GM19397 (cell line): ENCODE measurements around the gene PHC2.

Experiments
- ATAC-seq: cut with Tn5 transposase; IDR thresholded peaks from one replicate; pipeline ENCODE4 v1.9.1; 2021; ENCODE audit warnings: mild to moderate bottlenecking, moderate library complexity; ENCODE audit not compliant: unreplicated experiment

PHC2 gene

DNA sequence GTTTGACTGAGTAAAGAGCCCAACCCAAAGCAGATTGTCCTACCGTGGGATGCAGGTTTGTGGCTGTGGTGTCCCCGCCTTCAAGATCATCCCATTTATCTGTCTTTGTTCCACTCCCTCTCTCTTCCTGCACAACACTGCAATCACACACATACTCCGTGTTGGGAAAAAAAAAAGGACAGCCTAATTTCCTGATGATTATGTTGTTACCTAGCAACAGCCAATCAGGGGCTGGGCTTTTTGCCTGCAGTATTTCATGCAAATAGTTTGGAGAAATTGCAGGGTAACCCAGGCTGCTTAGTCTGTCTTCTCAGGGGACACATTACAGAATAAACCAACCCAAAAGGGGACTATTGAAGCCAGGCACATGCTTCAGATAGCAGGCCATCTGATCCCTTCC is 38.3 kb downstream of the PHC2 start:
- no peak for ATAC-seq

DNA sequence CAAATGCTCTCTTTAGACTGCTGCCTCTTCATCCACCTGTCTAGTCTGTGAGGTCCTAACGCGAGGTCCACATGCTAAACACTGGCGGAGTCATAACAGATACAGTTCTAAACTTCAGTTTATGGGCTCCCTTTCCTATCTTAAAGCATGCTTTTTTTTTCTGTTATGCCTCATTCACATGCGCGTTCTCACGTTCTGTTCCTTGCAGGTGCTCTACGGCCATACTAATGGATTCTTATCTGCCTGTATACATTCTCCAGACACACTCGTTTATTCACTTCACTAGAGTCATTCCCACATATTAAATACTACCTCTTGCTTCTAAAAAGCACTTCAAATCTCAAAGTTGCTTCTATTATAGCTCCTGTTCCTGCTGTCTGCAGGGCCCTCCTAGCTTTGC is 38.7 kb downstream of the PHC2 start:
- no peak for ATAC-seq

DNA sequence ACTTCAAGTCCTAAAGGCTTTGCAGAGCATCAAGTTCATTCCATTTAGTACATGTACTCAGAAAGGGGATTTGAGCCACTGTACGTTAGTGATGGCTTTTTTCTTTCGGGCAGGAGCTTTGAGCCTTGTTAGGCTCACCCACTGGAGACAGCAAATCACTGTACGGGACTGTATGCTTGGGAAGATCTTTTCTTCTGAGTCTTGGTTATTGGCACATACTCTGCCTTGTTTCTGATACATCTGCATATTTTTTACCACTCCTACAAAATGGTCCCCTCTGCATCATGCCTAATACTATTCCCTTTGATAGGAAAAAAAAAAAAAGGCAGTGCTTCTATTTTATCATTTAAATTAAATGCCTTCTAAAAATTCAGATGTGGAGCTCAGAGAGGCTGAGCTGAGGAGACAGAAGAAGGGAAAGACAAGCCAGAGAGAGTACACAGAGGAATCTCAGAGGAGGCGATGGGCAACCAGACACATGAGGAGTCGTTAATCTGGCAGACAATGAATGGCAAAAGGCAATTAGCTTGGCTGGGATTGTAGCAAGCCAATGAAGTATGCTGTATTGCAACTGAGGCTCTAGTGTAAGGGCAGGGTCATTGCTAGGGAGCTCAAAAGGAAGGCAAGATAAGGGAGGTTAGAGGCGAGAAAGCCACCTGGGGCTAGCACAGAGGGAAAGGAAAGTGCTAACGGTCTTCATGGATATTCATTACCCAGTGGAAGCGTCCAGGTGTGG is 39.4 kb downstream of the PHC2 start:
- no peak for ATAC-seq

DNA sequence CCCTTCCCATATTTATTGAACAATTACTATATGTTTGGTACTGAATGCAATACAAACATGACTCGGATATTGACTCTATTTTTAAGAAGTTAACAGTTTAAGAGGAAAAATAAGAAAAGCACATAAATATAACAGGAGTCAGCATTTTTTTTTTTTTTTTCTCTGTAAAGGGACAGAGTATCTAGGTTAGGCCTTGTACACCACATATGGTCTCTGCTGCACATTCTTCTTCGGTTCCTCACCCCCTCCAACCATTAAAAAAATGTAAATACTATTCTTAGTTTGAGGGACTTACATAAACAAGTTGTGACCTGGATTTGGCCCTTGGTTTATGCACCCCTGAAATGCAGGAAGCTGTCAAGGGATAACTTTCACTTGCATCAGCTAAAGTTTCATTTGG is 40.4 kb downstream of the PHC2 start:
- ATAC-seq = no peak

DNA sequence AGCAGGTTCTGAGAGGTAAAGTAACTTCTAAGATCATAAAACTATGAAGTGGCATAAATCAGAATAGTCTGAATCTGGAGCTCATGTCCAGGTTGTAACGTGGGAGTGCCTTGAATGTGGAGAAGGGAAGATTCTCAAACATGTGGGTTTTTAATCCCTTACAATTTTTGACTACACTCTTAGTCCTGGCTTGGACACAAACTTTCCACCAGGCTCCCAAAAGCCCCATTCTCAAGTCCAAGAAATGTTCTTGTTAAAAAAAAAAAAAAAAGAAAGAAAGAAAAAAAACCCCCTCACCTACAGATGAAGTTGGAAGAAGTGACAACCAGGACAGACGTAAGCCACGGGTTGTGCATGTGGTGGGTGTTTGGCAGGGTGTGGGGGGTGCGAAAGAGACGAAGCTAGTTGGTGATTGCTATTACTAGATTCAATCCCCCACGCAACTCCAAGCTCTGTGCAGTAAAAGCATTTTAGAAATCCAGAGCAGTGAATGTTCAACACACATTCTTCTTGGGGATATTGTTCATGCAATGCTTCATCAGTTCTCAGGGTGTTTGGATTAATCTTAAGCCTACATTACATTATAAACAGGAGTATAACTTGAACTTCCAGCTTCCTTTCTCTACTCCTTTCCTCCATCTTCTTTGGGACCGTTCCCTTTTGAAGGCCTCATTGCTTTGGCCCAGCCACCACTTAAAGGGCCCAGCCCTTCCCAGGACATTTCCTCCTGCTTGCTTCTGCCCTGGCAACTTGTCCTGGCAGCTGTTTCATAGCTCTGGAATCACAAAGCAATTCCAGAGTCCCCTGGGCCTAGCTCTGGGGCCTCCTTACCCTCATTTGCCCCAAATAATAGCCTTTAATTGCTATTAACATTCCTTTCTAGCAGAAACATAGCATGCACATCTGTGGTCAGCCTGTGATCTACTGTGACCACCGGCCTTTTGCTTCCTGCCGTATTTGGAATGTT is 41.8 kb downstream of the PHC2 start:
- ATAC-seq = no peak

DNA sequence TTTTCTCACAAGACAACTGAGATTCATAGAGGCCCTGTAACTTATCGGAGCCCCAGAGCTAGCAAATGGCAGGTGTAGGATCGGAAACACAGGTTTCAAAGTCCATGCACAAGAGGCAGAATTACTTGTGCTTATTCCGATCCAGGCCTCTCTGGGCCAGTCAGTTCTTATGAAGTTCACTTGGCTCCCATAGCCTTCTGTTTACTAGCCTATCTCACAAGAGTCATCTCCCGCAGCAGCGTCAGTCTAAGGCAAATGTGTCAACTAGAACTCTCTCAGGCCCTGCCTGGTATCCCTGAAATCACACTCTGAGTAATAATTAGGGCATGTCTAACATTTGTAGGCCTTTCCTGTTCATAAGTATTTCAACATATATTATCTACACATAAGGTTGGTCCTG is 43.3 kb downstream of the PHC2 start:
- ATAC-seq = no peak

DNA sequence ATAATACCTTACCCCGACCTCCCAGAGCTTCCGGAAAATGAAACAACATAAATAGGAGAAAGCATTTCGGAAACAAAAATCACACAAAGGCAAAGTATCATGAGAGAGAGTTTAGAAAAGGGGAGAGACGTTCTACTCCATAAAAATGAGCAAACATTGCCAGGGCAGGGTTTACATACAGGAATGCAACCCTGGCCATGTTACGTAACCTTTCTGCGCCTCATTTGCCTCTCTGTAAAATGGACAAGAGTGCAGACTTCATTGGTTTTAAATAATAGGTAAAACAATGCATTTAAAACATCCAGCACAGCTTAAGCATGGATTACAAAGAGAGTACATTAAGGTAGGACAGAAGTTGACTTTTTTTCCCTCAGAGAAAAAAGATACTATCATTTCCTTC is 45.6 kb downstream of the PHC2 start:
- ATAC-seq = no peak

DNA sequence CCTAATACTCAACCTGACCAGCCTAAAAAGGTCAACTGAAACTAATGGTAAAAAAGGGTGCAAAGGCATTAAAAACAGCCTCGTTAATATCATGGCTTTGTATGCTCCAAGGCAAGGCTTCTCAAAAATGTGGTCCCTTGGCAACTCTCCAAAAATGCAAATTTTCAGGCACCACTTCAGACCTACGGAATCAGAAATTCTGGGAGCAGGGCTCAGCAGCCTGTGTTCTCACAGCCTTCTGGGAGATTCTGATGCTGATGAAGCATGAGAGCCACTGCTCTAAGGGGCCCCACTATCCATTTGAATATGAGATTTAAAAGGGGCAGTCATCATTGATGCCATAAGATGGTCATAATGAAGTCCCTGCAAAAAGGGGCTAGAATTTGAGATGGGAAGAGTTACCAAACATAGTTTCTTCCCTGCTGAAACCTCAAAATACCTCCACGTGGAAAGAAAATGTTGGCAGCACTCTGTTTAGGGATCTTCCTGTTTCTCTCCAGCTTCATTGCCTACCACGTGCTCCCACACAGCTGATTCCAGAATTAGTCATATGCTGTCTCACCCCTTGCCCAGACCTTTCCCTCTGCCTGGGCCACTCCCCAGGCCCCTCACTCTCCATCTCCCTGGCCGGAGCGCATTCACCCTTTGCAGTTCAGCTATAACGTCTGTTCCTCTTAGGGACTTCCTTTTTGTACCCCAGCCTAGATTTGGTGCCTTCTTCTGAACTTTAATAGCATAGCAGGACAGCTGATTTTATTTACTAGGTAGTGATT is 46.7 kb downstream of the PHC2 start:
- ATAC-seq = no peak

DNA sequence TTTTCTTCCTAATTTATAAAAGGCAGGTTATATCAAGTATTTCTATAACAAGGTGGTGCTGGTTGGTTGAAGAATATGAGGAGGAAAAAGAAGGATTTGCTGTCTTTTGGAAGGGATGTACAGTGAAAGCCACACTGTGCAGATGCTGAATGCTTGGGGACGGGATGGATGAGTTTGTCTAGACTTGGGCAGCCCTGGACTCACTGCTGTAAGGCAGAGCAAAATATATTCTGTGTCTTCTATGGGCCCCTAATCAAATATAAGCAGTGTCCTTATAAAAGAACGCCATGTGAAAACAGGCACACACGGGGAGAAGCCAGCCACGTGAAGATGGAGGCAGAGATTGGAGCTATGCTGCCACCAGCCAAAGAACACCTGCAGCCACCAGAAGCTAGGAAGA is 47.4 kb downstream of the PHC2 start:
- no peak for ATAC-seq

DNA sequence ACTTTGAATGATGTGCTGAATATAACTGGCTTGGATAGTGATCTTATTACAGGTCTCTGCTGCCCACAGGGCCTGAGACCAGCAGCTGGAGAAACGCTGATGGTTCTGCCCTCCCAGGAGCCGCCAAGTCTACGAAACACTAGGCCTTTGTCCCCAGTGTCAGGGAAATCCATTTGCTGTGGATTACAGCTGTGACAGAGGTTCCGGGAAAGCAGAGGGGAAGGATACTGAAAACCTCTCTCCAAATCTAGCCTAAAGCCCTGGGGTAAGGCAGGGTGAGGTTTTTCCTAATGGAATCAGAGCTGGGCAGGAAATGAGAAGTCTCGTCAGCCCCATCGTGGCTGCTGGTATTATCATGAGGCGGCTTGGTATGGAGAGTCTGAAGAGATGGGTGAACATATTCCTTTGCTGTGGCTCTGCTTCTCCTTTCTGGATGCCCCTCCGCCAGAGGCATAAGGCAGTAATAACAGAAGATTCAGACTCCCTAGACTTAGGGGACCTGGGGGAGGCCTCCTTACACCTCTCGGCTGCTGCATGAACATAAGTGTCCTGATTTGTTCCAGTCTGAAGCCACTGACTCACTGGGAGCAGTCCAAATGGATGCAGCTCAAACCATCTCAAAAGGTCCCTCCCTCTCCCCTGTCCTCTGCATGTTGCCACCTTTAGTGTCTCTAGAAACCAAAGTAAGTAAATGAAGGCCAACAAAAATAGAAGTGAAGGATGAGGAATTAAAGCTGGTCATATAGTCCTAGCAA is 48.1 kb downstream of the PHC2 start:
- no peak for ATAC-seq

DNA sequence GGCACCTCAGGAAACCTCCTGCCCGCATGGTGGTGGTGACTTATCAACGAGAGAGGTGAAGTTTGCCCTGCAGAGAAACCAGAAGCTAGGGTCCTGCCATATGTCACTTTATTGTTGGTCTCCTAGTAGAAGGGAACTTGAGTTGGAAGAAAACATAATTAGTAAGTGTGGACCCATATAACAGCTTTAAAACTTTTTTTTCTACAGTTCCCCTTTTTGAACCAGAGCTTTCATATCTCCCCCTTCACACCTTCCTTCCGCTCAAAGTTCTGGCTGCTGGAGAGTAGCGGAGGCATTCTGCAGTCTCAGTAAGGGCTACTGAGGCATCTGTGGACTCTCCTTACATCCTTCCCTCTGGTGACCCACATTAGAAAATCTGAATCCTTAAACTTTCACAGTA is 48.9 kb downstream of the PHC2 start:
- no peak for ATAC-seq

DNA sequence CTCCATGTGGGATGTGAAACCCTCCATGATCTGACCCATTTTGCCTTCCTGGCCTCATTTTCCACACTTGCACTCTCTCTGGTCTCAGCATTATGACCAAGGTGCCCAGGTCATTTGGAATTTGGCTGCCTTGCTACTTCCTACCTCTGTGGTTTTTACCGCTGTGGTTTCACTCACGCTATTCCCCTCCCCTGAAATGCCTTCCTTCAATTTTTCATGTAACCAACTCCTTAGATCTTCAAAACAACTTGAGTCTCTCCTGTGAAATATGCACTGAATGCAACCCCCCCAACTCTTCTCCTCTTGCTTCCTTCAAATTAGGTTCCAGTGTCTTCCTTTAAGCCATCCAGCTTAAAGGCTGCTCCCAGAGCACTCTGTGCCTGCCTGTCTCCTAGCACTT is 50.1 kb downstream of the PHC2 start:
- no peak for ATAC-seq

DNA sequence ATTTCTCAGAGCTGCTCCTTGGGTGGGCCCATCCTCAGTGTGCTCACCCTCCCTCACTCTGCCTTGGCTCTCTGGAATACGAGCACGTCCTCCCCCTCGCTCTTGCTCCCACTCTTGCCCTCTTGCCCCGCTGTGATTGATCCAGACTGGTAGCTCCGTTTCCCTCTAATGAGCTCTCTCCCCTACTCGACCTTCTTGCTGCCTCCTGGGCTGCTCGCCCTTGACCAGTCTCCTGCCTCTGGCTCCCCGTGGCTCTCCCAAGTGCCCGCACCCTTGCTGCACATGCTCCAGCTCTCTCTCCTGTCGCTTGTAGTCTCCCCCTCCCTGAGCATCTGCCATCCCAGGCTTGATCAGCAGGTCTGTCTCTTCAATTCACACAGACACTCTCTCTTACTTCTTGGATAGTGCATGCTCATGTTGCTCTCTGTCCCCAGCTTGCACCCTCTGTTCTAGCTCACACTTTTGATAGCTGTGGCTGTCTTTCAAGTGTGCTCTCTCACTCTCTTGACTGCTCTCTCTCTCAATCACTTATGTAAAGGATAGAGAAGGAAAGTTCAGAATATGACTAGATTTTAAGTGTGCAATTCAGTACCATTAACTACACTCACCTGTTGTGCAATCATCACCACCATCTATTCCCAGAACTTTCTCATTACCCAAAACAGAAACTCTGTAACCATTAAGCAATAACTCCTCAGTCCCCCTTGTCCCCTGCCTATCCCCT is 51.1 kb downstream of the PHC2 start:
- no peak for ATAC-seq

DNA sequence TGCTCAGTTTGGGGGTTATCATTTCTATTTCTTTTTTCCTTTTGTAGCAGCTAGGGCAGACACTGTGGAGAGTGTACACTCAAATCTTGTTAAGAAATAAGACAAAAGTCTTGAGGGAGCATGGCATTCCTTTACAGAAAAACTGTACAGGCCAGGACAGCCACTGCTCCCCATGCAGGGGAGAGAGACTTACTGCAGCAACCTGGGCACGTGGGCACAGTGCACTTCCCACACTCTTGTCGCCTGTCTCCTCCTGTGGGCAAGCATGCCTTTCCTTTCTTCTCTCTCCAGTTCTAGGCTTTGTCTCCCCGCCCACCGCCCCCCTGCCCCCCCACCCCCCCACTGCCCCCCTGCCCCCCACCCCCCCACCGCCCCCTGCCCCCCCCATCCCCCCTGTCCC is 51.9 kb downstream of the PHC2 start:
- ATAC-seq = no peak

DNA sequence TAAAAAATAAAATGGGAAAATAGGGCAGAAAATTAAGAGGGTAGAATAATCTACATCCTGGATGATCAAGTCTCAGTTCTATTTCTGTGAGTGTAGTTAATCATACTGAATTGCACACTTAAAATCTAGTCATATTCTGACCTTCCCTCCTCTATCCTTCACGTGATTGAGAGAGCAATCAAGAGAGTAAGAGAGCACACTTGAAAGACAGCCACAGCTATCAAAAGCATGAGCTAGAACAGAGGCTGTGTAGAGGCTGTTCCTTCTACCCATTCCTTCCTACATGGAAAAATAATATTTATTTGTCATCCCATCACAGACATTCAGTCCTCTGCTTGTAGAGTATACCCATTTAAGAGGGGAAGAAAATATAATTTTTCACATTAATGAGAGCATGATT is 52.4 kb downstream of the PHC2 start:
- no peak for ATAC-seq

DNA sequence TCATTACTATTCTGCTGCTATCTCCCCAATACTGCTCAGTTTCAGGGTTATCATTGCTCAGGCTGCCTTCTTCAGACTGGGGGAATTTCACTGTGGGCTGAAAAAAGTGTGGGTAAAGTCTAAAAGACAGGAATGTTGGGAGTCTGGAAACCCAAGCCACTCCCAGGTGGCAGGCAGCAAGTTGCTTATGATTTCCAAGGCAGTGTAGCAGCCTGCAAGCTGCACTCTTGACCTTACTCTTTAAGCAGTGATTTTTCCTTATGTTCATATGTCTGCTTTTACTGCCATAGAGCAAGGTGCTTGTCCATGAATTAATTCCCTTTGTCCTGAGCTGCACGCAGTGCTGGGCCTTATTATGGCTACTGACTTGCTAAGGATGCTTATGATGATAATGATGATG is 53.1 kb downstream of the PHC2 start:
- ATAC-seq = no peak

DNA sequence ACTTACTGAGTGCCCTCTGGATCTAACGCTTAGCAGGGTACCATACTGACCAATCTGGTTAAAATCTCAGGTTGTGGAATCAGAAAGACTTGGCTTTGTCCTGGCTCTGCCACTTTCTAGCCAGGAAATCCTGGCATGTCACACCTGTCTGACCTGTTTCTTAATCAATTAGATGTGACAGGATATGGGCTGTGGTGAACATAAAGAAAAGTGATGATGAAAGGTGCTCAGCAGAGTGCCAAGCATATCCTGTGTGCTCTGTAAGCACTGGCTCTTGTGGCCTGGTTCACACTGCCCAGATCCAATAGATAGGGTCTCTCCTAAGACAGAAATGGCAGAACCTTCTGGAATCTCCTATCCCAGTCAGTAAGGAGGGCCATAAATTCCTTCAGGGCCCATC is 53.9 kb downstream of the PHC2 start:
- no peak for ATAC-seq

DNA sequence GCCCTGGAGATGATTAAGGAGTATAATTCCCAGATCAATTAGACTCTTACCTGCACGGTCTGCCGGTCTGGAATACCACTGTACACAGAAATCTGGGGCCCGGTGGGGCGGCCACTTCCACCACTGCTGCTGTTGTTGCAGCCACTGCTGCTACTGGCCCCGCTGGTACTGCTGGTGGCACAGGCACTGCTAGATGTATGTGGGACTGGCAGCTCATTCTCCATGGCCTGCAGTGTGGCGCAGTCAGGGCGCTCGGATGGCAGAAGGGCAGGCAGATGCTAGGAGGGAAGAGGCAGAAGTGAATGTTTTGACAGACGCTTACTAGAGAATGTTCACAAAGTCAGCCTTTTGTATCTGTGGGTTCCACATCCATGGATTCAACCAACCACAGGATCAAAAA is 55.6 kb downstream of the PHC2 start:
- no peak for ATAC-seq

DNA sequence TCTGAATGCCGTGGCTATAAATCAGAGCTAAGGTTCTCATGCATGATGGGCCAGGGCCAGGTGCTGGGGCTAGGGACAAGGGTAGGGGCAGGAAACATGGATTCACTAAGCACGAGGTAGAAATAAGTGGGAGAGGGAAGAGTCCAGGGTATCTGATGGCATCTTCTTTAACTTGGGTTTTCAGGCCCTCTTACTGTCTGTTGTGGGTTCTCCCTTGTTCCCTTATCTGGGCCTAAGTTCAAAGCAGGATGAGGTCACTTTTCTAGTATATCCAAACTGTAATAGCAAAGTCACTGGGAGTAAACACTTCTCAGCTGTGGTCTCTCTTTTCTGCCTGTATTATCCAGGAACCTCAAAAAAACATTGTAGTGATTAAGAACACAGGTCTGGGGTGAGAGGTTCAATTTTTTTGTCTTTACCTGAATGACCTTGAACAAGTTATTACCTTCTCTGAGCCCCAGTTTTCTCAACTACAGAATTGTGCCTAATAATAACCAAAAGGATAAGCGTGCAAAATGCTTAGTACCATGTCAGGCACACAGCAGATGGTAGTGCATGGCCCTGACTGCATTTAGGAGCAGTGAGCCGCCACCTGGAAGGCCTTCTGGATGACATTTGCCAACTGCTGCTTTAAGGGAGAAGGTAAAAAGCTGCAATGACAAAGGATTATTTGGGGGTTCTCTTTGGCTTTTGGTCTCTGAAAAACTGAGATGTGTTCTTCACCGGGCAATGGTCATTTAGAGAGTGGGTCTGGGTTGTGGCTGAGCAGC is 56.4 kb downstream of the PHC2 start:
- ATAC-seq = no peak
